ENCODE measurements around the gene OTOS. TPM values are rescaled to one million over a fixed set of nuclear protein-coding genes. Genes with fewer than 3 reads are reported as not detected.

The OTOS gene
- total and polyA plus RNA-seq, 4 donors = not detected

- no peaks in the 10 kb centered on the region for H3K36me3 ChIP-seq (ENCODE audit: control insufficient read depth in 1 of 2, insufficient read depth in 2 of 2, low read length in 1 of 2)
- DNase-seq = no peak
- no peaks in the 10 kb centered on the region for H3K4me1 ChIP-seq (ENCODE audit: control insufficient read depth in 1 of 2, insufficient read depth in 2 of 2, low read length in 2 of 2)
- H3K4me3 ChIP-seq (ENCODE audit: low read length in 2 of 2) = no peak overlapping the region
- intact Hi-C loops (cut with DNase I) = no loop called here
- H3K27me3 ChIP-seq (ENCODE audit: control insufficient read depth in 1 of 2, insufficient read depth in 2 of 2, low read length in 1 of 2) = no peaks in the 10 kb centered on the region
- ATAC-seq (ENCODE audit: low FRiP score) = no peak
- no peaks in the 10 kb centered on the region for H3K9me3 ChIP-seq (ENCODE audit: control insufficient read depth, low read length)
- WGBS, 2 donors = 62 to 66% methylated on average over 6 of the region's 6 CpGs
- no peak overlapping the region for H3K27ac ChIP-seq (ENCODE audit: low read depth in 1 of 2, low read length in 2 of 2)
Measured at GRCh38 chr2:240107477-240107796, 33.0 kb downstream of the OTOS start.

GRCh38 chr2:240106765-240107476, 33.5 kb downstream of the OTOS start:
- no peak for ATAC-seq (ENCODE audit: low FRiP score)
- intact Hi-C loops (cut with DNase I) = no loop called here
- no peaks in the 10 kb centered on the region for H3K27me3 ChIP-seq (ENCODE audit: control insufficient read depth in 1 of 2, insufficient read depth in 2 of 2, low read length in 1 of 2)

GRCh38 chr2:240105982-240106381, 34.5 kb downstream of the OTOS start:
- ATAC-seq (ENCODE audit: low FRiP score) = no peak
- intact Hi-C loops (cut with DNase I) = no loop called here

More at GRCh38 chr2:240106765-240107476, 33.5 kb downstream of the OTOS start:
- no peak for DNase-seq
- whole genome bisulfite sequencing, 2 donors = 74 to 78% methylated on average over 17 of the region's 17 CpGs
- Histone ChIP-seq H3K4me1 (ENCODE audit: control insufficient read depth in 1 of 2, insufficient read depth in 2 of 2, low read length in 2 of 2) (no peaks in the 10 kb centered on the region), H3K27ac (ENCODE audit: low read depth in 1 of 2, low read length in 2 of 2) (no peak overlapping the region), H3K4me3 (ENCODE audit: low read length in 2 of 2) (no peak overlapping the region), H3K9me3 (ENCODE audit: control insufficient read depth, low read length) (no peaks in the 10 kb centered on the region), H3K36me3 (ENCODE audit: control insufficient read depth in 1 of 2, insufficient read depth in 2 of 2, low read length in 1 of 2) (no peaks in the 10 kb centered on the region)

GRCh38 chr2:240103136-240103535, 37.3 kb downstream of the OTOS start:
- 75 to 79% methylated on average over 4 of the region's 4 CpGs for WGBS, 2 donors
- H3K36me3 ChIP-seq (ENCODE audit: control insufficient read depth in 1 of 2, insufficient read depth in 2 of 2, low read length in 1 of 2) = no peaks in the 10 kb centered on the region
- no peaks in the 10 kb centered on the region for H3K27me3 ChIP-seq (ENCODE audit: control insufficient read depth in 1 of 2, insufficient read depth in 2 of 2, low read length in 1 of 2)
- DNase-seq (no peak), ATAC-seq (ENCODE audit: low FRiP score) (no peak)
- H3K4me1 ChIP-seq (ENCODE audit: control insufficient read depth in 1 of 2, insufficient read depth in 2 of 2, low read length in 2 of 2) = no peaks in the 10 kb centered on the region
- intact Hi-C loops (cut with DNase I) = no loop called here
- H3K4me3 ChIP-seq (ENCODE audit: low read length in 2 of 2) = no peak overlapping the region
- no peak overlapping the region for H3K27ac ChIP-seq (ENCODE audit: low read depth in 1 of 2, low read length in 2 of 2)
- no peaks in the 10 kb centered on the region for H3K9me3 ChIP-seq (ENCODE audit: control insufficient read depth, low read length)

More at GRCh38 chr2:240105982-240106381, 34.5 kb downstream of the OTOS start:
- Histone ChIP-seq H3K27ac (ENCODE audit: low read depth in 1 of 2, low read length in 2 of 2) (no peak overlapping the region), H3K36me3 (ENCODE audit: control insufficient read depth in 1 of 2, insufficient read depth in 2 of 2, low read length in 1 of 2) (no peaks in the 10 kb centered on the region), H3K9me3 (ENCODE audit: control insufficient read depth, low read length) (no peaks in the 10 kb centered on the region), H3K4me1 (ENCODE audit: control insufficient read depth in 1 of 2, insufficient read depth in 2 of 2, low read length in 2 of 2) (no peaks in the 10 kb centered on the region), H3K27me3 (ENCODE audit: control insufficient read depth in 1 of 2, insufficient read depth in 2 of 2, low read length in 1 of 2) (no peaks in the 10 kb centered on the region), H3K4me3 (ENCODE audit: low read length in 2 of 2) (no peak overlapping the region)
- DNase-seq = no peak
- WGBS, 2 donors = 65 to 68% methylated on average over 11 of the region's 11 CpGs

GRCh38 chr2:240098349-240098748, 42.1 kb downstream of the OTOS start:
- Histone ChIP-seq H3K27me3 (ENCODE audit: control insufficient read depth in 1 of 2, insufficient read depth in 2 of 2, low read length in 1 of 2) (peaks cover 0 to 6% of the 10 kb centered on the region in 2 donors), H3K4me1 (ENCODE audit: control insufficient read depth in 1 of 2, insufficient read depth in 2 of 2, low read length in 2 of 2) (no peaks in the 10 kb centered on the region), H3K9me3 (ENCODE audit: control insufficient read depth, low read length) (peaks cover 6% of the 10 kb centered on the region), H3K27ac (ENCODE audit: low read depth in 1 of 2, low read length in 2 of 2) (no peak overlapping the region), H3K4me3 (ENCODE audit: low read length in 2 of 2) (no peak overlapping the region), H3K36me3 (ENCODE audit: control insufficient read depth in 1 of 2, insufficient read depth in 2 of 2, low read length in 1 of 2) (no peaks in the 10 kb centered on the region)
- ATAC-seq (ENCODE audit: low FRiP score) = no peak
- intact Hi-C loops (cut with DNase I) = no loop called here
- 69 to 75% methylated on average over 2 of the region's 2 CpGs for whole genome bisulfite sequencing, 2 donors
- DNase-seq = no peak

- Histone ChIP-seq H3K4me1 (ENCODE audit: control insufficient read depth in 1 of 2, insufficient read depth in 2 of 2, low read length in 2 of 2) (no peaks in the 10 kb centered on the region), H3K36me3 (ENCODE audit: control insufficient read depth in 1 of 2, insufficient read depth in 2 of 2, low read length in 1 of 2) (no peaks in the 10 kb centered on the region), H3K9me3 (ENCODE audit: control insufficient read depth, low read length) (peaks cover 6% of the 10 kb centered on the region), H3K27ac (ENCODE audit: low read depth in 1 of 2, low read length in 2 of 2) (no peak overlapping the region), H3K4me3 (ENCODE audit: low read length in 2 of 2) (no peak overlapping the region), H3K27me3 (ENCODE audit: control insufficient read depth in 1 of 2, insufficient read depth in 2 of 2, low read length in 1 of 2) (peaks cover 0 to 6% of the 10 kb centered on the region in 2 donors)
- ATAC-seq (ENCODE audit: low FRiP score) (no peak), DNase-seq (no peak)
- WGBS, 2 donors = 3 to 4% methylated on average over 42 to 43 of the region's 43 CpGs
- intact Hi-C loops (cut with DNase I) = no loop called here
Measured at GRCh38 chr2:240095556-240096523, 44.6 kb downstream of the OTOS start.

GRCh38 chr2:240089306-240089705, 51.2 kb downstream of the OTOS start:
- intact Hi-C loops (cut with DNase I) = no loop called here
- Histone ChIP-seq H3K27ac (ENCODE audit: low read depth in 1 of 2, low read length in 2 of 2) (no peak overlapping the region), H3K4me3 (ENCODE audit: low read length in 2 of 2) (no peak overlapping the region), H3K27me3 (ENCODE audit: control insufficient read depth in 1 of 2, insufficient read depth in 2 of 2, low read length in 1 of 2) (no peaks in the 10 kb centered on the region), H3K36me3 (ENCODE audit: control insufficient read depth in 1 of 2, insufficient read depth in 2 of 2, low read length in 1 of 2) (no peaks in the 10 kb centered on the region), H3K4me1 (ENCODE audit: control insufficient read depth in 1 of 2, insufficient read depth in 2 of 2, low read length in 2 of 2) (no peaks in the 10 kb centered on the region), H3K9me3 (ENCODE audit: control insufficient read depth, low read length) (peaks cover 4% of the 10 kb centered on the region)
- 65 to 67% methylated on average over 5 of the region's 5 CpGs for WGBS, 2 donors
- no peak for DNase-seq
- no peak for ATAC-seq (ENCODE audit: low FRiP score)

Measured in aorta (tissue), 5 donors.